HG03521 (cell line): Measurements from ENCODE around the gene SDF2.
A peak's percentile ranks its signal among the peaks of the same experiment; 100 is the strongest.
"Not testable (repeated sequence)": the region's sequence is repeated elsewhere in the genome, so short reads cannot be mapped to it uniquely, and the experiment has no call there.

ENCODE experiments used
- ATAC-seq: cut with Tn5 transposase; IDR thresholded peaks from one replicate; pipeline ENCODE4 v1.9.1; 2021; ENCODE audit warnings: mild to moderate bottlenecking, moderate library complexity; ENCODE audit not compliant: unreplicated experiment

SDF2 gene

GRCh38 chr17:28635506-28635905 lies 26.2 kb downstream of the SDF2 start:
- no peak for ATAC-seq

- ATAC-seq: no peak
These were observed 27.4 kb downstream of the SDF2 start for GRCh38 chr17:28634206-28634865.

- no peak for ATAC-seq
These were observed 34.9 kb downstream of the SDF2 start for GRCh38 chr17:28626818-28627217.

- no peak for ATAC-seq
These were observed 37.6 kb downstream of the SDF2 start for GRCh38 chr17:28624148-28624547.

- ATAC-seq: no peak
These were observed 38.0 kb downstream of the SDF2 start for GRCh38 chr17:28623696-28624095.

- no peak for ATAC-seq
These were observed 39.5 kb downstream of the SDF2 start for GRCh38 chr17:28622186-28622585.

- no peak for ATAC-seq
These were observed 41.7 kb downstream of the SDF2 start for GRCh38 chr17:28620010-28620409.

GRCh38 chr17:28618464-28618863 lies 43.2 kb downstream of the SDF2 start:
- no peak for ATAC-seq

GRCh38 chr17:28616281-28616680 lies 45.4 kb downstream of the SDF2 start:
- ATAC-seq: no peak

GRCh38 chr17:28615260-28615940 lies 46.3 kb downstream of the SDF2 start:
- no peak for ATAC-seq

GRCh38 chr17:28613931-28614381 lies 47.8 kb downstream of the SDF2 start, which contains the start of gene RSKR:
TSS of gene RSKR (minus strand) at chr17:28614185. CDS start at chr17:28614161, 24 bp downstream.
- no peak for ATAC-seq

GRCh38 chr17:28612936-28613872 lies 48.5 kb downstream of the SDF2 start:
- no peak for ATAC-seq

- ATAC-seq: no peak
These were observed 49.2 kb downstream of the SDF2 start for GRCh38 chr17:28612531-28612930.

- no peak for ATAC-seq
These were observed 51.3 kb downstream of the SDF2 start for GRCh38 chr17:28610376-28610775.

- ATAC-seq: not testable (repeated sequence)
These were observed 57.7 kb downstream of the SDF2 start for GRCh38 chr17:28604031-28604430.

GRCh38 chr17:28599311-28600184 lies 62.2 kb downstream of the SDF2 start:
- ATAC-seq: peak; percentile 32

GRCh38 chr17:28598799-28599310 lies 62.9 kb downstream of the SDF2 start, which contains the start of gene SPAG5:
TSS of gene SPAG5 (minus strand) at chr17:28599025. CDS start at chr17:28598946, 79 bp downstream.
- peak; percentile 79 for ATAC-seq

GRCh38 chr17:28598389-28598788 lies 63.3 kb downstream of the SDF2 start:
- ATAC-seq: no peak
